HG03432 (cell line): ENCODE results near the gene FAM107B.
"Not testable (repeated sequence)": the region's sequence is repeated elsewhere in the genome, so short reads cannot be mapped to it uniquely, and the experiment has no call there.

Experiments
- ATAC-seq: cut with Tn5 transposase; IDR thresholded peaks from one replicate; pipeline ENCODE4 v1.9.1; 2021; ENCODE audit warnings: mild to moderate bottlenecking, moderate library complexity; ENCODE audit not compliant: unreplicated experiment

The FAM107B gene

DNA sequence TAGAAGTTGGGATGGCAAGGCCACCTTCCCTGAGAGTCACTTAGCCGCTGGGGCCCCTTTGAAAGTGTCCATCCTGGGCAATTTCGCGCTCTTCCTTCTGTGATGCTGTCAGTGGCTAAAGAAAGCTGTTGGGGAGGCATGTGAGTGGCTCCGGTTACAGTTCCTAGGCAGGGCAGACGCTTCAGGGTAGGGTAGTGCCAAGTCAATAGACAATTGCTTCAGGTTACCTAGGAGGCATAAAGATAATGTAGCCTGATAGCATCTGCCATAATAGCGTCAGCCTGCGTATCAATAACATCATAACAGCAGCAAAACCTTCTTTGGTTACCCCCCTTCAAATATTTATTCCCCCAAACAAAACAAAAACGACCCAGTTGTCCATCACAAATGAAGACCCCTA is at the start of gene FAM107B:
Gene FAM107B, minus strand, starts transcription at position 101 of the 400 bp plus-strand sequence. CDS start 234 bp downstream, outside the sequence.
- ATAC-seq = no peak

DNA sequence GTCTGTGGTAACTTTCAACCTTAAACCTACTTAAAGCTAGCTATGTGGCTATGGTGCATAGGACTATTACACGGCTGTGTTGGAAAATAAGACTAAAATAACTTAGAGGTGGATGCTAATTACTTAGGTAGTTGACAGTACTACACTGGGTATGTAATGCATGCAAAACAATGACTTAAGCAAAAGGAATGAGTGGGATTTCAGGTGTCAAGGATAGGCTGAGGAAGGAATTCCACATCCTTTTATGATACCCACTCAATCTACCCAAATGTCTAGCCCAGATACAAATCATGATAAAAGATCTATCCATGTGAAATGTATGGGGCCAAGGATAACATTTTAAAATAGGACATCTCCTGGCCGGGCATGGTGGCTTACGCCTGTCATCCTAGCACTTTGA is 49.3 kb upstream of the FAM107B start:
- no peak for ATAC-seq

DNA sequence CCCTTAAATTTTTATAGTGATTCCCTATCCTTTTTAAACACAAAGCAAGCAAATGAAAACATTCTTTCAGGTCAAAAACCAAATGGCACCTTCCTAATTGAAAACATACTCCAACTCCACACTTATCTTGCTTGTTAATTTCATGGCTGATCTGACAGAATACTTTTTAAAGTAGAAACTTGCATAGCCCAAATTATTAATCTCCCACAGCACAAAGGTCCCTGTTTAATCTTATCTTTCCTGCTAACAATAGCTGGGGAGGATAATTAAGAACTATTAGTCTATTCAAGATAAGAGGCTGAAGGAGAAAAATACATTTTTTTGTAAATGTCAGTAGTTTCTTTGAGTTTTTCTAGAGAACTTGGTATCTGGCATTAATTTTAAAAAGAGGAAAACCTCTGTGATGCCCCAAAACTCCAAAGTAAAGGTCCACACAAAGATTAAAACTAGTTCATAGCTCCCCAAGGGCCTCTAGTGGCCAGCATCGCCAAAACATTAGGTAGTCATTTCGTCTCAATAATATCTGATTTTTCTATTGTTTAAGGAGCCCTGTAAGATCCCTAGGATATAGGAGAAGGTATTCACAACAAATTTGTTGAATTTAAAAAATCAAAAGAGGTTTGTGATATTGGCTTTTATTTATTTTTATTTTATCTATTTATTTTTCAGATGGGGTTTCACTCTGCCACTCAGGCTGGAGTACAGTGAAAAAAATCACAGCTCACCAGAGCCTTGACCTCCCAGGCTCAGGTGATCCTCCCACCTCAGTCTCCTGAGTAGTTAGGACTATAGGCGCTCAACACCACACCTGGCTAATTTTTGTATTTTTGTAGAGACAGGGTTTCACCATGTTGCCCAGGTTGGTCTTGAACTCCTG is 48.4 kb upstream of the FAM107B start:
- no peak for ATAC-seq

DNA sequence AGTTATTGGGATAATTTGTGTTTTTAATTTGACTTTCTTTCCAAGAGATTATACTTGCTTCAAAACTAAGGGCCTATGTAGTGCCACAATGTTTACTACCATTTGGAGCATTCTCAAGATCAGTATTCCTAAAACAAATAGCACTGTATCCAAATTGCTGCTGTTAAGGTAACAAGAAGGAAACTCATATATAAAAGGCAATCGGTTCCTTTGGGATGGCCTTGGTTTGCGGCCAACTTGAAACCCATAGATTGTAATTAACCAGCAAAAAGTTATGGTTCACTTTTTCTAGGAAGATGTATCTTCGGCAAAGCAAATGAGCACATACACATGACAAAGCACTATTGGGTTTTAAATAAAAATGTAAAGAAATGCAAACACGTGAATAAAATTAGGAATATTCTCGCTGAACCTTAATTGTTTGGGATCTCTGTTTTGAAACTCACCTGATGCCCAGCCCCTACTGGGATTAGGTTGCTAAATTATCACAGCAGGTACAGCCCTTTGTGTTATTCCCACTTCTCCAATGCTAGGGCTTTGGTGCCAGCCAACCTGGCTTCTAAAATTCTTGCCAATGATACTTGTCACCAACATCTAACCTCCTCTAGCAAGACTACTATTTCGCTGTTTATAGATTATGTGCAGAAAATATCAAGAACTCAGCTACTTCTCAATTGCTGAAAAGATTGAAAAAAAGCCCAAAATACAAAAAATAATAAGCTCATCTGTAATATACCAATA is 47.1 kb upstream of the FAM107B start:
- no peak for ATAC-seq

DNA sequence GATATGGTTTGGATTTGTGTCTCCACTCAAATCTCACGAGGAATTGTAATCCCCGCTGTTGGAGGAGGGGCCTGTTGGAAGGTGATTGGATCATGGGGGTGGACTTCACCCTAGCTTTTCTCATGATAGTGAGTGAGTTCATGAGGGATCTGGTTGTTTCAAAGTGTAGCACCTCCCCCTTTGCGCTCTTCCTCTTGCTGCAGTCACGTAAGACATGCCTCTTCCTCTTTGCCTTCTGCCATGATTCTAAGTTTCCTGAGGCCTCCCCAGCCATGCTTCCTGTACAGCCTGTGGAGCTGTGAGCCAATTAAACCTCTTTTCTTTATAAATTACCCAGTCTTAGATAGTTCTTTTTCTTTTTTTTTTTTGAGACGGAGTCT is 46.1 kb upstream of the FAM107B start:
- ATAC-seq = no peak

DNA sequence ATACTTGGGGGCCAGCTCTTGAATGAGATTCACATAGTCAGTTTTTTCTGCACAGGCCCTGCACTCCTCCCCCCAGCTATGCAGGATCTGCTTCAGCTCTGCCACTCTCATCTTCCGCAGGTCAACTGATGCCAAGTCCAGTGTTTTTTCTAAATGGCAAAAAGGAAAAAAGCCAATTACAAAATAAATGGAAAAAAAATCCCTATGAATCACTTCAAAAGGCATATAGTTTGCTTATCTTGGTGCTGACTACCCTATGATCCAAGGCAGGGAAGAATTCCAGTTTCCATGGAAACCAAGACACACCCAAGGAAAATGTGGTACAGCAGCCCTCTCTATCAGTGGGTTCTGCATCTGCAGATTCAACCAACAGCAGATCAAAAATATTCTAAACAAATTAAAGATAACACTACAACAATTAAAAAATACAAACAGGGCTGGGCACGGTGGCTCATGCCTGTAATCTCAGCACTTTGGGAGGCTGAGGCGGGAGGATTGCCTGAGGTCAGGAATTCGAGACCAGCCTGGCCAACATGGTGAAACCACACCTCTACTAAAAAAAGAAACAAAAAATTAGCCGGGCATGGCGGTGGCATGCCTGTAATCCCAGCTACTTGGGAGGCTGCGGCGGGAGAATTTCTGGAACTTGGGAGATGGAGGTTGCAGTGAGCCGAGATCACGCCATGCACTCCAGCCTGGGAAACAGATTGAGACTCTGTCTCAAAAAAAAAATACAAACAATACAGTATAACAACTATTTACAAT is 45.5 kb upstream of the FAM107B start:
- ATAC-seq = no peak

DNA sequence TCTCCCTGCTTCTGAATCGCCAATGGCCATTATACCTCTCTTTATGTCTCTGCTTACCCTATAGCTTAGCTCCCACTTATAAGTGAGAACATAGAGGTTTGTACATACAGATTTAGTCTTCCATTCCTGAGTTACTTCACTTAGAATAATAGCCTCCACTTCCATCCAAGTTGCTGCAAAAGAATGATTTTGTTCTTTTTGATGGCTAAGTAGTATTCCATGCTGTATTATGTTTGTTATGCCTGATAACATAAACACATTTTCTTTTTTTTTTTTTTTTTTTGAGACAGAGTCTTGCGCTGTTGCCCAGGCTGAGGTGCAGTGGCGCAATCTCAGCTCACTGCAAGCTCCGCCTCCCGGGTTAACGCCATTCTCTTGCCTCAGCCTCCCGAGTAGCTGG is 42.0 kb upstream of the FAM107B start:
- ATAC-seq = not testable (repeated sequence)

DNA sequence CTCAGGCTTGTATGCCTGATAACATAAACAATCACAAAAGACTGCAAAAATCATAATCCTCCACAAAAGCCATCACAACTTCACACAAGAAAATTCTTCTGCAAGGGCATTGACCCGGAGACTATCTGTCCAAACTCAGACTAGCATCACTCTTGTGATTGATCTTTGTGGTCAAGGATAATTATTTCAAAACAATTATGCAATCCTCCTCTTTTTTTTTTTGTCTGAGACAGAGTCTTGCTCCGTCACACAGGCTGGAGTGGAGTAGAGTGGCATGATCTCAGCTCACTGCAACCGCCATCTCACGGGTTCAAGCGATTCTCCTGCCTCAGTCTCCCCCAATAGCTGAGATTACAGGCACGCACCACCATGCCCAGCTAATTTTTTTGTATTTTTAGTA is 41.0 kb upstream of the FAM107B start:
- ATAC-seq = no peak

DNA sequence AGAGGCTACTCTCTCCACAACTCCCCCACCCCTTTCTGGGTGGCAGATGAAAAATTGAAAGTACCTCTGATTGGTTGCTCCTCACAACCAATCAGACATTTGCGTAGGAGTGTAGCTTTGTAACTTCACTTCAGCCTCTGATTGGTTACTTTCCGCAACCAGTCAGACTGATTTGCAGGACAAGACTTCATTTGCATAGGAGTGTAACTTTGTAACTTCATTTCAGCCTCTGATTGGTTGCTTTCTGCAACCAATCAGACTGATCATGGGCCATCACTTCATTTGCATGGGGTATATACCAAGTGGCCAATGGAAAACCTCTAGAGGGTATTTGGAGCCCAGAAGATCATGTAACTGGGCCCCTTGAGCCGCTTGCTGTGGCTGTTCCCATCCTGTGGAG is 37.6 kb upstream of the FAM107B start:
- ATAC-seq = no peak

DNA sequence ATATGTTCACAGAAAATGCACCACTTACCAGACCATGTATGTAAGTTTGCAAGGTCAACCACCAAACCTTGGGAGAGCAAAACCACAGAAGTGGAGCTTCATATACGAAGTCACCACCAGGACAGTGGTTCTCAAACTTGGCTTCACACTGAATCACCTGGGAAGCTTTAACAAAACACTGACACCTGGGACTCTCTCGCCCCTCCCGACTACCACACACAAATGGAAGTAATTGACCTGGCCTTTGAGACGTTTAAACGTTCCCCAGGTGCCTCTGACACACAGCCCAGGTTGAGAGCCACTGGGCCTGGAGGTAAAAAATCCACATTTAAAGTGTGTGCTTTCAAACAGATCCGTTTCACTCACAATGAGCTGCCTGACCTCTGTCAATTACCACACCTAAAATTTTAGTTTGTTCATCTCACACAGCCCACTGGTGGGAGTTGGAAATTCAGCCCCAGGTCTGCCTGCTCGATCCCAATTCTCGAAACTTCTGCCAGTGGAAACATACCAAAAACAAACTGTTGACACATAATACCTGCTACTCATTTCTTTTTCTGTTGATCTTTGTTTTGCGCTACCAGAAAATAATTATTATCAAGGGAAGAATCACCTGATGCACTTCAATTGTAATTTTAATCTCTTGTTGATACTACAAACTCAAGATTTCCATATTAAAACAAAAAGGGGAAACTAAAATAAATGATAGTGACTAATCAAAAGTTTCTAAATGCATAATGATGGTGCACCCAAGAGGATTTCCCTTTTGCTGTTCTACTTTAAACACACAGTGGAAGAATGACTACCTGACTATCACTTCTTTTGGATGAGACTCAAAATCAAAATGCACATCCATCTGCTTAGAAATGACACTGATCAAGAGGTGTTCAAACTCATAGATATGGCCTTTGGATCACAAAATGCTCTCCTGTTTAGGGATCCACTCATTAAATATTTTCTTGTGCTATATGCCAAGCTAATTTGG is 36.6 kb upstream of the FAM107B start:
- no peak for ATAC-seq

DNA sequence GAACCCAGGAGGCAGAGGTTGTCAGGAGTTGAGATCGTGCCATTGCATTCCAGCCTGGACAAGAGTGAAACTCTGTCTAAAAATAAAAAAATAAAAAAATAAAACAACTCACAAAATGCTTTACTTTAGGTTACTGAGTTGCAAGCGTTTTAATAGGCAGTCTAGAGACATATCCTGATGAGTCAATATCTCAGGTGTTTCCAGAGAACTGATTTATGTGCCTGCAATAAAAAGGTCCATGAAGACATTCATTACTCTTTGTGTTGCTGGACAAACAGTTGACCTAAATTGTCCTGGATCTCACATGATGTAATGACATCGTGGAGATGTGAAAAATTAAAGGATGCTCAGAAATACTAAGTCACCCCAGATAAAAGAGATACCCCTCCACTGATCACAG is 31.6 kb upstream of the FAM107B start:
- no peak for ATAC-seq

DNA sequence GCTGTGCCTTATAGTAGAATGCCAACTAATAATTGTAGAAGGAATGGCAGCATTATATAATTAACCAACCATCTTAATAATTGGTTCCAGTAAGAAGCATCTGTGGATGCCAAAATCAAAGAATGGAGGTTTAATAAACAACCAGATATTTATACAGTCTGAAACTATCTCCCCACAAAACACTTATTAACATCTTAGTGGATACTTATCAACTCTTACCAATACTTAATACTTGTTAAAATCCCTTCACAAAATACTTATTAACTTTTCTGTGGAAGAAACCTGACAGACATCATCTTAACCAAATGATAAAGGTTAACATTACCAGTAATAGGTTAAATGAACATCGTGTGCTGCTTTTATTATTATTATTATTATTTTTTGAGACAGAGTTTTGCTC is 29.1 kb upstream of the FAM107B start:
- no peak for ATAC-seq

DNA sequence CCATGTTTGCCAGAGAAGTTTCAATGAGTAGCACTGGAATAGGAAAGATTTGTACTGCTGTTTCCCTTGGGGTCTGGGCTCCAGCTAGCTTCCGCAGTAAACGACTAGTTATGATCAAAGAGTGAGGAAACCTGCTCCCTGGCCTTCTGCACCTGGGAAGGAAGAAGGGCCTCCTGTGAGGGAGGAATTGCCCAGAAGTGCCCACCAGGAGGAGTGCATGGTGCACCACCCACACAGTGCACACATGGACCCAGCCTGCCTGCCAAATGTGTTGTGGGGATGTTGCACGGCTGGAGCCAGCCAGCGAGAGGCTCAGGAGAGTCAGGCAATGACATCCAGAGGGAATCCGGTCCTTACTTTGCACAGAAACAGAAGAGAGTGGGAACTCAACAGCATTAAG is 27.0 kb upstream of the FAM107B start:
- ATAC-seq = no peak

DNA sequence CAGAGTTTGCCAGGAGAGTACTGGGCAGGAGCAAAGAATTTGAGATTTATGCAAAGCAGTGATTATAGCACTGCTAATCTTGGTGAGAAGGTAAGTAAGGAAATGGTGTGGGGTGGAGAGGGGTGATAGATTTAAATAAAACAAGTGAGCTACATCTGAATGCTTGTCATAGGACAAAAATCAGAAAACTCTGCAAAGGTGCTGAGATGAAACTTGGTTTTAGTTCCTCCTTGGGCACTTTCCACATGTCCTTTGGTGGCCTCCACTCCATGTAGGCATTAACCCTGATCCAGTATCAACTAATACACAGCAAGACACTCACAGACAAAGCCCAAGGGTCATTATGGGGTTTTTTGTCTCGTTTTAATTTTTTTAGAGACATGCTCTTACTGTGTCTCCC is 25.7 kb upstream of the FAM107B start:
- no peak for ATAC-seq

DNA sequence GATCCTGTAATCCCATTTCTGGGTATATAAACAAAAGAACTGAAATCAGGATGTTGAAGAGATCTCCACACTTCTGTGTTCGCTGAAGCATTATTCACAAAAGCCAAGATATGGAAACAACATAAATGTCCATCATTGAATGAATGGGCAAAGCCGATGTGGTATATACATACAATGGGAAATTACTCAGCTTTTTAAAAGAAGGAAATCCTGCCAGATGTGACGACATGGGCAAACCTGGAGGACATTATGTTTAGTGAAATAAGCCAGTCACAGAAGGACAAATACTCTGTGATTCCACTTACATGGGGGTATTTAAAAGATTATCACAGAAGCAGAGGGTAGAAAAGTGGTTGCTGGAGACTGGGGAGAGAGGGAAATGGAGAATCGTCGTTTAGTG is 23.9 kb upstream of the FAM107B start:
- no peak for ATAC-seq

DNA sequence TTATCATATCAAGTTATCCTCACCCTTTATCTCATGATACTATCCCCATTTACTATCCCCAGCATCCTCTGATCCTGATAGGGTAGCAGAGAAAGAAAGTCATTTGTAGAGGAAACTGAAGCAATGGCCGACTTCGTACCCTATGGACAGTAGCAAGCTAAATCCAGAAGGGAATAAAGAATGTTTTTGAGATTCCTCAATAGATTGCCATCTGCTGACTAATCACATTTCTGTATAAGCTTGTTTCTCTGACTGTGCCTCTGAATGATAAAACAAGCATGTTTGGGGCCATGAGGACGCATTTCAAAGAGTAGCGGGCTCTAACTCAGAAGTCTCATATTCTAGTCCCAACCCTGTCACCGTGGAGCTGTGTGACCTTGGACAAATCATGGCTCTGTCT is 13.2 kb upstream of the FAM107B start:
- no peak for ATAC-seq

DNA sequence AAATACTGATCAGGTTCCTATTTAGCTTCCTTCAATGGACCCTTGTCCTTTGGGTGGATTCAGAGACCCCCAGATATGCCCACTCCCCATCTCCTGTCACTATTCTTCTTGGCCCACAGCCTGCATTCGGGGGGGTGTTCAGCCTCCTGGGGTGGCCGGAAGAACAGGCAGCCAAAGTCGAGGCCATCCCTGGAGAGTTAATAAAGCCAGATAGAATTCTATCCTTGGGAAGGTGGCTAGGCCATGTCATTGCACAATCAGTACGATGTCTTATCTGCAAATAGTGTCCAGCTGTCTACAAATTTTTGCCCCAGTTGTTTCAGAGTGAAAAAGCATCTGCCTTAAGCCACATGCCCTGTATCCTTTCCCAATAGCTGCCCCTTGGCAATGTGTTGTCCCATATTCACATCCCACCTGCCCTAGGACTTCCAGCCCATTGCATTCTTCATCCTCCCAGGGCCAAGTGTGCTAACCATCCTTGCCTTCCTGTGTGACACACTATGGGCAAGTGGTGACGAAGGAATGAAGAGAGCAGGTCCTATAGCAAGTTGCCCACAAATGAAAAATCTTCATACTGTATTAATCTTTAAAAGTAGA is 9.9 kb upstream of the FAM107B start:
- ATAC-seq = no peak

DNA sequence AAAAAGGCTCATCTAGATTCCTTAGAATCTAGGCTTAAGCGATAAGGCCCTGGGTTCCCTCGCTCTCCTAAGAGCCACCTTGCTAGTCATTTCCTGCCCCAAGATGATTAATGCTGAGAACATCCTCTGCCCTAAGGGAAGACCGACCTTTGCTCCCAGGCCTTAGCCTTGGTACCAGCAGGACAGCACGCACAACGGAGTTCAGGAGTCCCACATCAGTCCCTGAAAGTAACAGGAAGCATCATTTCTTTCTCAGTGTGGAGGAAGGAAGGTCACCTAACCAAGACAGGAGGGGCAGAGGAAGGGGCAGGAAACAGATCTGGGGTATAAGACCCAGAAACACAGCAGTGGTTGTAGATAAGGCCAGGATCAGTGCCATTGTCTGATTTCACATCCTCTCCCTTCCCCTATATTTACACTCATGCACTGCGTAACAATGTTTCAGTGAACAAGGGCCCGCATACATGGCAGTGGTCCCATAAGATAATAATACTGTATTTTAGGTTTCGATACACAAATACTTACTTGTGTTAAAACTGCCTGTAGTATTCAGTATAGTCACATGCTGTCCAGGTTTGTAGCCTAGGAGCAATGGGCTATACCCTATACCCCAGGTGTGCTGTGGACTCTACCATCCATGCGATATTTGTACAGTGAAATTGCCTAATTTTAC is 8.1 kb upstream of the FAM107B start:
- no peak for ATAC-seq

DNA sequence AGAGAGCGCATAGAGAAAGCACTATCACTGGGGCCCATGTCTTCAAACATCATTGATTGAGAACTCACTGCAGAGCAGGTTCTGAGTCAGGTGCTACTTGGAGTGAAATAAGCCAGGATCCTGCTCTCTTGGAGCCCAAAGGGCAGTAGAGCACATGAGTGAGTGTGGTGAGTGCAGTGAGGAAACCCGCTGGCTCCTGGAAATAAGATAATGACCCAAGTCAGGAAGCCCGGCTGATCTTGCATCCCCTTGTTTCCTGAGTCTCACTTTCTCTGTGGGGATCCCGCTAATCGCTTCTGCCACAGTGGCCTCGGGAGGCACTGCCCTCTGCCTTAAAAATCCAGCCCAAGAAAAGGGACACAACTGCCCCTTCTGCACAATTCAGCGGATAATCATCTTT is 7.1 kb upstream of the FAM107B start:
- ATAC-seq = no peak
